Fibroblast of lung (primary cell): ENCODE results near the gene RASA3.

Experiments used
- CTCF ChIP-seq, 2 donors: IDR thresholded peaks in 1 of 2; conservative IDR thresholded peaks in 1 of 2; 1 replicate in 1 of 2; 2 replicates in 1 of 2; pipeline ENCODE4 v1.5.1; 2011 to 2012; ENCODE audit warnings: low read length in 2 of 2, control low read depth in 1 of 2, inconsistent platforms in 1 of 2, low read depth in 1 of 2, mild to moderate bottlenecking in 1 of 2
- EZH2 ChIP-seq: IDR thresholded peaks from 2 replicates; pipeline ENCODE4 v1.5.1; 2012; ENCODE audit warnings: low read length, control low read depth, mild to moderate bottlenecking; ENCODE audit errors: missing control alignments

- TF ChIP-seq EZH2, result no peak
- TF ChIP-seq CTCF (conservative IDR thresholded peaks at IDR 0.05 in 1 of 2, IDR thresholded peaks at IDR 0.05 in 1 of 2; ENCODE audit: low read depth in 1 of 2, low read length in 2 of 2), result no peak
Observed at GRCh38 chr13:114103801-114104654, 28.4 kb downstream of the RASA3 start.
